HepG2 (cell line): ENCODE measurements around the gene RPL31. TPM values are rescaled to one million over a fixed set of nuclear protein-coding genes. Genes with fewer than 3 reads are reported as not detected.

Experiments used
- FOSL1 ChIP-seq: sonication (generic); formaldehyde crosslinking; IDR thresholded peaks from 2 replicates; pipeline ENCODE4 v1.9.0; 2021; ENCODE audit warnings: missing genetic modification reagents, borderline replicate concordance
- GFI1 ChIP-seq: sonication (generic); formaldehyde crosslinking; IDR thresholded peaks from 2 replicates; pipeline ENCODE4 v1.5.0; 2020; ENCODE audit warnings: missing genetic modification reagents, mild to moderate bottlenecking, borderline replicate concordance
- HDAC6 ChIP-seq: fragments of 200-600 bp; sonication (generic); IDR thresholded peaks from 2 replicates; pipeline ENCODE4 v1.7.0; 2017; ENCODE audit warnings: mild to moderate bottlenecking, antibody characterized with exemption, low read length, low read depth
- ISX ChIP-seq: sonication (generic); formaldehyde crosslinking; conservative IDR thresholded peaks from 2 replicates; pipeline ENCODE4 v1.5.0; 2020; ENCODE audit warnings: missing genetic modification reagents
- KLF9 ChIP-seq: IDR thresholded peaks from 2 replicates; pipeline ENCODE4 v1.6.1; 2016; ENCODE audit warnings: low read depth
- MEF2D ChIP-seq: sonication (generic); formaldehyde crosslinking; IDR thresholded peaks from 2 replicates; pipeline ENCODE4 v1.5.1; 2020; ENCODE audit warnings: mild to moderate bottlenecking, missing genetic modification reagents
- PRMT3 ChIP-seq: sonication (generic); formaldehyde crosslinking; IDR thresholded peaks from 2 replicates; pipeline ENCODE4 v1.8.1; 2022; ENCODE audit warnings: low read depth, mild to moderate bottlenecking, moderate library complexity, missing genetic modification reagents, borderline replicate concordance
- RNF2 ChIP-seq: fragments of 450-650 bp; conservative IDR thresholded peaks from 2 replicates; pipeline ENCODE4 v1.6.1; 2016; ENCODE audit warnings: low read depth
- SAFB2 ChIP-seq: sonication (generic); formaldehyde crosslinking; IDR thresholded peaks from 2 replicates; pipeline ENCODE4 v1.5.1; 2020; ENCODE audit warnings: missing genetic modification reagents, low read depth, mild to moderate bottlenecking, borderline replicate concordance
- SP1 ChIP-seq, 2 experiments: fragments of 450-650 bp in 1 of 2; sonication (generic) in 1 of 2; formaldehyde crosslinking in 1 of 2; IDR thresholded peaks; 2 replicates each; pipeline versions ENCODE4 v1.4.0 to v1.6.1; 2016 to 2020; ENCODE audit warnings: missing genetic modification reagents in 1 of 2
- TBX3 ChIP-seq: fragments of 450-650 bp; IDR thresholded peaks from 2 replicates; pipeline ENCODE4 v1.6.1; 2017; ENCODE audit warnings: antibody characterized with exemption, mild to moderate bottlenecking, inconsistent platforms, borderline replicate concordance
- ZBTB3 ChIP-seq: sonication (generic); formaldehyde crosslinking; IDR thresholded peaks from 2 replicates; pipeline ENCODE4 v1.4.0; 2020; ENCODE audit warnings: low read depth, mild to moderate bottlenecking, moderate library complexity, missing genetic modification reagents, borderline replicate concordance
- ZBTB7B ChIP-seq: sonication (generic); formaldehyde crosslinking; IDR thresholded peaks from 2 replicates; pipeline ENCODE4 v1.4.0; 2020; ENCODE audit warnings: missing genetic modification reagents
- ZNF563 ChIP-seq: sonication (generic); formaldehyde crosslinking; IDR thresholded peaks from 2 replicates; pipeline ENCODE4 v1.8.0; 2022; ENCODE audit warnings: mild to moderate bottlenecking, moderate library complexity, missing genetic modification reagents
- ZNF670 ChIP-seq: sonication (generic); formaldehyde crosslinking; IDR thresholded peaks from 2 replicates; pipeline ENCODE4 v1.8.0; 2022; ENCODE audit warnings: mild to moderate bottlenecking, missing genetic modification reagents, borderline replicate concordance
- polyA plus RNA-seq, 8 experiments: library from polyadenylated mRNA; depleted of rRNA in 3 of 8; stranded (reverse) in 7 of 8; unstranded in 1 of 8; fragments of >200 nt; fragmentation: Illumina TruSeq in 4 of 8; extraction: Trizol in 4 of 8; gene quantifications; 2 replicates each; pipeline versions ENCODE4 v1.2.1 to v1.2.3, GENCODE V29; 2011 to 2016; ENCODE audit warnings: low read depth in 4 of 8, missing spikeins in 1 of 8, mixed read lengths in 1 of 8; ENCODE audit not compliant: insufficient read depth in 1 of 8
- total RNA-seq, 5 experiments: library from RNA; depleted of rRNA; stranded (reverse); fragments of >200 nt; fragmentation: Illumina TruSeq; extraction: Trizol; gene quantifications; 2 replicates each; pipeline ENCODE4 v1.2.3, GENCODE V29; 2016; ENCODE audit warnings: low read depth in 1 of 5
- TF ChIP-seq, protein P1 (sequence below): sonication (generic); formaldehyde crosslinking; IDR thresholded peaks from 2 replicates; pipeline ENCODE4 v1.8.0; 2022; ENCODE audit warnings: missing genetic modification reagents, mild to moderate bottlenecking, borderline replicate concordance
- TF ChIP-seq, protein P2 (sequence below): sonication (generic); formaldehyde crosslinking; IDR thresholded peaks from 2 replicates; pipeline ENCODE4 v1.4.0; 2020; ENCODE audit warnings: mild to moderate bottlenecking, missing genetic modification reagents
- TF ChIP-seq, protein P3 (sequence below): sonication (generic); formaldehyde crosslinking; IDR thresholded peaks from 2 replicates; pipeline ENCODE4 v1.4.0; 2020; ENCODE audit warnings: missing genetic modification reagents
- TF ChIP-seq, protein P4 (sequence below): fragments of 450-650 bp; IDR thresholded peaks from 2 replicates; pipeline ENCODE4 v1.6.1; 2017; ENCODE audit warnings: mild to moderate bottlenecking
- TF ChIP-seq, protein P5 (sequence below): sonication (generic); formaldehyde crosslinking; IDR thresholded peaks from 2 replicates; pipeline ENCODE4 v1.5.0; 2020; ENCODE audit warnings: mild to moderate bottlenecking, missing genetic modification reagents, moderate library complexity

Gene RPL31
- total and polyA plus RNA-seq, 2 of the 13 experiments (the other 11 are each of a cell fraction or from before 2014, with no cell fraction given) = 3,331 to 3,582 TPM

DNA sequence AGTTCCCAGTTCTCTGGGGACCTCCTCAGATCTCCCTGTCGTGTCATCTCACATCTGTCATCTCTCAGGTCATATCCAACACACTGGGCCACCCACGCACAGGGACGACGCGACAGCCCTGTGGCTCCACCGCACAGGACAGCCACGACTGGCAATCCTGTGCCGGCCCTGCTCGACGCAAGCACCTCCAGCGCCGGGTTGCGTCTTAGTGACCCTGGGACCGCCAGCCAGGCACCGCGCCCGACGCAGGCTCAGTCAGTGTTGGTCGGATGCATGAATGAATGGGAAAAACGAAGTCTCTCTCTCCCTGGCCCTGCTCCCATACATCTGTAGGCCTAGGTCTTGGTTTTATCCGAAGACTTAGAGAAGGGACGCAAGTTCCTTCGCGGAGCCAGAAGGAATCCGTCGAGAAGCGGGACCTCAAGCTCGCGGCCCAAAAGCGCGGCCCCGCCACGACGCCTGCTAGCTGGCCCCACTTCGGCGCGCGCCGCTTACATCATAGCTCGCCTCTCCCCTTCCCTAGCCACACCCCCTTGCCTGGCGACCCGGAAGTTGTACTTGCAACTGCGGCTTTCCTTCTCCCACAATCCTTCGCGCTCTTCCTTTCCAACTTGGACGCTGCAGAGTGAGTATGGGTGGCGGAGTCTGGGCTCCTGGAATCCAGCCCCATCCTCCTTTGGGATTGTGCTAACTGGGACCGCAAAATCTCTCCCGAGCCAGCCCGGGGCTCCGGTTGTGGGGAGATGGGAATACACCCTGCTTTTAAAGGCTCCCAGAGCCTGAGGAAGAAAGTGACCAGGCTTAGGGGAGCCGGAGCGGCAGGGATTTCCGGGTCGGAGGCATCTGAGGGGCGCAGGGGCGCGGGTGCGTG, at the start of gene RPL31 (continued):
- peak; percentile 98 for TF ChIP-seq SAFB2 (CRISPR knock-in tag)
- TF ChIP-seq, protein P1, sequence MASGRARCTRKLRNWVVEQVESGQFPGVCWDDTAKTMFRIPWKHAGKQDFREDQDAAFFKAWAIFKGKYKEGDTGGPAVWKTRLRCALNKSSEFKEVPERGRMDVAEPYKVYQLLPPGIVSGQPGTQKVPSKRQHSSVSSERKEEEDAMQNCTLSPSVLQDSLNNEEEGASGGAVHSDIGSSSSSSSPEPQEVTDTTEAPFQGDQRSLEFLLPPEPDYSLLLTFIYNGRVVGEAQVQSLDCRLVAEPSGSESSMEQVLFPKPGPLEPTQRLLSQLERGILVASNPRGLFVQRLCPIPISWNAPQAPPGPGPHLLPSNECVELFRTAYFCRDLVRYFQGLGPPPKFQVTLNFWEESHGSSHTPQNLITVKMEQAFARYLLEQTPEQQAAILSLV (CRISPR knock-in tag) = peak; percentile 99
- TF ChIP-seq, protein P2, sequence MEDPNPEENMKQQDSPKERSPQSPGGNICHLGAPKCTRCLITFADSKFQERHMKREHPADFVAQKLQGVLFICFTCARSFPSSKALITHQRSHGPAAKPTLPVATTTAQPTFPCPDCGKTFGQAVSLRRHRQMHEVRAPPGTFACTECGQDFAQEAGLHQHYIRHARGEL (CRISPR knock-in tag) = peak; percentile 89; the same call in 1 of the 2 replicates
- no peak for TF ChIP-seq SP1 (IDR thresholded peaks at IDR 0.05)
- TF ChIP-seq SP1 (CRISPR knock-in tag; IDR thresholded peaks at IDR 0.05) = peak; percentile 97
- TF ChIP-seq FOSL1 (CRISPR knock-in tag) = 0 out of 2 replicates have a peak, but pooled peaks have one; percentile 43
- TF ChIP-seq TBX3 = peak; percentile 63; the same call in 1 of the 2 replicates
- peak; percentile 37; the same call in 1 of the 2 replicates for TF ChIP-seq GFI1 (CRISPR knock-in tag)
- TF ChIP-seq MEF2D (CRISPR knock-in tag) = peak; percentile 95
- TF ChIP-seq ZNF563 (CRISPR knock-in tag) = peak; percentile 99
- no peak for TF ChIP-seq ZBTB7B (CRISPR knock-in tag)
- no peak; the same call in 1 of the 2 replicates for TF ChIP-seq HDAC6
- TF ChIP-seq, protein P3, sequence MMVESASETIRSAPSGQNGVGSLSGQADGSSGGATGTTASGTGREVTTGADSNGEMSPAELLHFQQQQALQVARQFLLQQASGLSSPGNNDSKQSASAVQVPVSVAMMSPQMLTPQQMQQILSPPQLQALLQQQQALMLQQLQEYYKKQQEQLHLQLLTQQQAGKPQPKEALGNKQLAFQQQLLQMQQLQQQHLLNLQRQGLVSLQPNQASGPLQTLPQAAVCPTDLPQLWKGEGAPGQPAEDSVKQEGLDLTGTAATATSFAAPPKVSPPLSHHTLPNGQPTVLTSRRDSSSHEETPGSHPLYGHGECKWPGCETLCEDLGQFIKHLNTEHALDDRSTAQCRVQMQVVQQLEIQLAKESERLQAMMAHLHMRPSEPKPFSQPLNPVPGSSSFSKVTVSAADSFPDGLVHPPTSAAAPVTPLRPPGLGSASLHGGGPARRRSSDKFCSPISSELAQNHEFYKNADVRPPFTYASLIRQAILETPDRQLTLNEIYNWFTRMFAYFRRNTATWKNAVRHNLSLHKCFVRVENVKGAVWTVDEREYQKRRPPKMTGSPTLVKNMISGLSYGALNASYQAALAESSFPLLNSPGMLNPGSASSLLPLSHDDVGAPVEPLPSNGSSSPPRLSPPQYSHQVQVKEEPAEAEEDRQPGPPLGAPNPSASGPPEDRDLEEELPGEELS (CRISPR knock-in tag) = peak; percentile 68
- TF ChIP-seq, protein P4, sequence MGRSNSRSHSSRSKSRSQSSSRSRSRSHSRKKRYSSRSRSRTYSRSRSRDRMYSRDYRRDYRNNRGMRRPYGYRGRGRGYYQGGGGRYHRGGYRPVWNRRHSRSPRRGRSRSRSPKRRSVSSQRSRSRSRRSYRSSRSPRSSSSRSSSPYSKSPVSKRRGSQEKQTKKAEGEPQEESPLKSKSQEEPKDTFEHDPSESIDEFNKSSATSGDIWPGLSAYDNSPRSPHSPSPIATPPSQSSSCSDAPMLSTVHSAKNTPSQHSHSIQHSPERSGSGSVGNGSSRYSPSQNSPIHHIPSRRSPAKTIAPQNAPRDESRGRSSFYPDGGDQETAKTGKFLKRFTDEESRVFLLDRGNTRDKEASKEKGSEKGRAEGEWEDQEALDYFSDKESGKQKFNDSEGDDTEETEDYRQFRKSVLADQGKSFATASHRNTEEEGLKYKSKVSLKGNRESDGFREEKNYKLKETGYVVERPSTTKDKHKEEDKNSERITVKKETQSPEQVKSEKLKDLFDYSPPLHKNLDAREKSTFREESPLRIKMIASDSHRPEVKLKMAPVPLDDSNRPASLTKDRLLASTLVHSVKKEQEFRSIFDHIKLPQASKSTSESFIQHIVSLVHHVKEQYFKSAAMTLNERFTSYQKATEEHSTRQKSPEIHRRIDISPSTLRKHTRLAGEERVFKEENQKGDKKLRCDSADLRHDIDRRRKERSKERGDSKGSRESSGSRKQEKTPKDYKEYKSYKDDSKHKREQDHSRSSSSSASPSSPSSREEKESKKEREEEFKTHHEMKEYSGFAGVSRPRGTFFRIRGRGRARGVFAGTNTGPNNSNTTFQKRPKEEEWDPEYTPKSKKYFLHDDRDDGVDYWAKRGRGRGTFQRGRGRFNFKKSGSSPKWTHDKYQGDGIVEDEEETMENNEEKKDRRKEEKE = no peak
- peak; percentile 99 for TF ChIP-seq KLF9 (CRISPR knock-in tag)
- peak; percentile 86; the same call in 1 of the 2 replicates for TF ChIP-seq ZNF670
- peak; percentile 100 for TF ChIP-seq RNF2
- peak; percentile 95 for TF ChIP-seq ISX (CRISPR knock-in tag)
- peak; percentile 86; the same call in 1 of the 2 replicates for TF ChIP-seq ZBTB3 (CRISPR knock-in tag)
- TF ChIP-seq, protein P5, sequence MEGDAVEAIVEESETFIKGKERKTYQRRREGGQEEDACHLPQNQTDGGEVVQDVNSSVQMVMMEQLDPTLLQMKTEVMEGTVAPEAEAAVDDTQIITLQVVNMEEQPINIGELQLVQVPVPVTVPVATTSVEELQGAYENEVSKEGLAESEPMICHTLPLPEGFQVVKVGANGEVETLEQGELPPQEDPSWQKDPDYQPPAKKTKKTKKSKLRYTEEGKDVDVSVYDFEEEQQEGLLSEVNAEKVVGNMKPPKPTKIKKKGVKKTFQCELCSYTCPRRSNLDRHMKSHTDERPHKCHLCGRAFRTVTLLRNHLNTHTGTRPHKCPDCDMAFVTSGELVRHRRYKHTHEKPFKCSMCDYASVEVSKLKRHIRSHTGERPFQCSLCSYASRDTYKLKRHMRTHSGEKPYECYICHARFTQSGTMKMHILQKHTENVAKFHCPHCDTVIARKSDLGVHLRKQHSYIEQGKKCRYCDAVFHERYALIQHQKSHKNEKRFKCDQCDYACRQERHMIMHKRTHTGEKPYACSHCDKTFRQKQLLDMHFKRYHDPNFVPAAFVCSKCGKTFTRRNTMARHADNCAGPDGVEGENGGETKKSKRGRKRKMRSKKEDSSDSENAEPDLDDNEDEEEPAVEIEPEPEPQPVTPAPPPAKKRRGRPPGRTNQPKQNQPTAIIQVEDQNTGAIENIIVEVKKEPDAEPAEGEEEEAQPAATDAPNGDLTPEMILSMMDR (CRISPR knock-in tag) = no peak; the same call in 1 of the 2 replicates
- peak; percentile 99 for TF ChIP-seq PRMT3 (CRISPR knock-in tag)
